Dermis lymphatic vessel endothelial cell (primary cell): ENCODE data around the gene SCAF8. TPM values are rescaled to one million over a fixed set of nuclear protein-coding genes. Genes with fewer than 3 reads are reported as not detected.

ENCODE experiments used
- total RNA-seq: library from RNA; depleted of rRNA; stranded (reverse); fragments of >200 nt; gene quantifications from 2 replicates; pipeline ENCODE4 v1.2.1, GENCODE V29; 2014

Gene SCAF8, protein sequence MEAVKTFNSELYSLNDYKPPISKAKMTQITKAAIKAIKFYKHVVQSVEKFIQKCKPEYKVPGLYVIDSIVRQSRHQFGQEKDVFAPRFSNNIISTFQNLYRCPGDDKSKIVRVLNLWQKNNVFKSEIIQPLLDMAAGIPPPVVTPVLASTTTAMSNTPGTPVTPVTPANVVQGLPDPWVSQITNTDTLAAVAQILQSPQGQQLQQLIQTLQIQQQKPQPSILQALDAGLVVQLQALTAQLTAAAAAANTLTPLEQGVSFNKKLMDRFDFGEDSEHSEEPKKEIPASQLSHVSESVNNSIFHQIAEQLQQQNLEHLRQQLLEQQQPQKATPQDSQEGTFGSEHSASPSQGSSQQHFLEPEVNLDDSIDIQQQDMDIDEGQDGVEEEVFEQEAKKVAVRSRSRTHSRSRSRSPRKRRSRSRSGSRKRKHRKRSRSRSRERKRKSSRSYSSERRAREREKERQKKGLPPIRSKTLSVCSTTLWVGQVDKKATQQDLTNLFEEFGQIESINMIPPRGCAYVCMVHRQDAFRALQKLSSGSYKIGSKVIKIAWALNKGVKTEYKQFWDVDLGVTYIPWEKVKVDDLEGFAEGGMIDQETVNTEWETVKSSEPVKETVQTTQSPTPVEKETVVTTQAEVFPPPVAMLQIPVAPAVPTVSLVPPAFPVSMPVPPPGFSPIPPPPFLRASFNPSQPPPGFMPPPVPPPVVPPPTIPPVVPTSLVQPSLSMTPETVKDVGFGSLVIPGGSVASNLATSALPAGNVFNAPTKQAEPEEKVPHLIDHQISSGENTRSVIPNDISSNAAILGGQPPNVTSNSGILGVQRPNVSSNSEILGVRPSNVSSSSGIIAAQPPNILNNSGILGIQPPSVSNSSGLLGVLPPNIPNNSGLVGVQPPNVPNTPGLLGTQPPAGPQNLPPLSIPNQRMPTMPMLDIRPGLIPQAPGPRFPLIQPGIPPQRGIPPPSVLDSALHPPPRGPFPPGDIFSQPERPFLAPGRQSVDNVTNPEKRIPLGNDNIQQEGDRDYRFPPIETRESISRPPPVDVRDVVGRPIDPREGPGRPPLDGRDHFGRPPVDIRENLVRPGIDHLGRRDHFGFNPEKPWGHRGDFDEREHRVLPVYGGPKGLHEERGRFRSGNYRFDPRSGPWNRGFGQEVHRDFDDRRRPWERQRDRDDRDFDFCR (N-terminal part only)
- 20.7 and 23.5 TPM in 2 replicates for total RNA-seq

GRCh38 chr6:154733183-154733625, at the start of gene SCAF8:
Gene SCAF8, plus strand, starts transcription at chr6:154733416. Its CDS starts 485 bp downstream, at chr6:154733901.

Other genes starting within 250 kb of the SCAF8 start
- gene CNKSR3, start 222.7 kb upstream of the SCAF8 start, total RNA-seq, result 13.8 and 15.9 TPM in 2 replicates